Measurements from ENCODE around the gene TMBIM1. TPM values are rescaled to one million over a fixed set of nuclear protein-coding genes. Genes with fewer than 3 reads are reported as not detected.

The TMBIM1 gene
- total RNA-seq: 74.9 to 82.6 TPM (median 80.7 TPM) in 3 replicates

GRCh38 chr2:218292048-218293014 lies at the start of gene TMBIM1:
Gene TMBIM1 (minus strand): TSS chr2:218292503. CDS start chr2:218282141, 10,362 bp downstream.
- H3K4me3 Mint-ChIP-seq: peak within 1 kb of the TSS; percentile 78
- DNase-seq (ENCODE audit: low spot score in 2 of 2, unreplicated experiment in 2 of 2): peak; percentile 73 to 89
- no peaks in the 10 kb centered on the region for H3K36me3 Mint-ChIP-seq
- TF ChIP-seq CTCF (IDR thresholded peaks at IDR 0.05; ENCODE audit: unreplicated experiment): peak; percentile 87
- H3K9me3 Mint-ChIP-seq: no peaks in the 10 kb centered on the region
- peak within 1 kb of the TSS; percentile 97 for H3K27ac Mint-ChIP-seq
- no peaks in the 10 kb centered on the region for H3K27me3 Mint-ChIP-seq (ENCODE audit: low read depth)
- H3K4me1 Mint-ChIP-seq: peaks cover 79% of the 10 kb centered on the region

GRCh38 chr2:218341381-218341780 lies 49.1 kb upstream of the TMBIM1 start:
- H3K4me1 Mint-ChIP-seq: peaks cover 19% of the 10 kb centered on the region
- H3K27me3 Mint-ChIP-seq (ENCODE audit: low read depth): no peaks in the 10 kb centered on the region
- no peak for DNase-seq (ENCODE audit: low spot score in 2 of 2, unreplicated experiment in 2 of 2)
- peaks cover 21% of the 10 kb centered on the region for H3K36me3 Mint-ChIP-seq
- no peak overlapping the region for H3K4me3 Mint-ChIP-seq
- no peaks in the 10 kb centered on the region for H3K9me3 Mint-ChIP-seq
- no peak overlapping the region for H3K27ac Mint-ChIP-seq
- TF ChIP-seq CTCF (IDR thresholded peaks at IDR 0.05; ENCODE audit: unreplicated experiment): no peak

- Mint-ChIP-seq H3K36me3 (peaks cover 14% of the 10 kb centered on the region), H3K4me3 (no peak overlapping the region), H3K4me1 (peaks cover 12% of the 10 kb centered on the region), H3K27ac (peak overlapping the region; percentile 23), H3K9me3 (no peaks in the 10 kb centered on the region), H3K27me3 (ENCODE audit: low read depth) (no peaks in the 10 kb centered on the region)
- TF ChIP-seq CTCF (IDR thresholded peaks at IDR 0.05; ENCODE audit: unreplicated experiment): no peak
- DNase-seq (ENCODE audit: low spot score in 2 of 2, unreplicated experiment in 2 of 2): no peak
Measured at GRCh38 chr2:218340656-218341055, 48.4 kb upstream of the TMBIM1 start.

- H3K9me3 Mint-ChIP-seq: peaks cover 4% of the 10 kb centered on the region
- peaks cover 7% of the 10 kb centered on the region for H3K36me3 Mint-ChIP-seq
Measured at GRCh38 chr2:218334531-218334930, 42.2 kb upstream of the TMBIM1 start.

More at GRCh38 chr2:218334531-218334930, 42.2 kb upstream of the TMBIM1 start:
- Mint-ChIP-seq H3K4me3 (no peak overlapping the region), H3K27ac (no peak overlapping the region), H3K27me3 (ENCODE audit: low read depth) (no peaks in the 10 kb centered on the region), H3K4me1 (peaks cover 20% of the 10 kb centered on the region)
- no peak for TF ChIP-seq CTCF (IDR thresholded peaks at IDR 0.05; ENCODE audit: unreplicated experiment)
- no peak for DNase-seq (ENCODE audit: low spot score in 2 of 2, unreplicated experiment in 2 of 2)

Data from mesothelial cell of epicardium (in vitro differentiated cells).